ENCODE data around the gene BNIP5.

The BNIP5 gene

GRCh38 chr6:36353411-36353915, 16.8 kb upstream of the BNIP5 start:
- H3K9me2 ChIP-seq (replicated peaks; ENCODE audit: low read depth, low read length), result no peaks in the 10 kb centered on the region
- no peaks in the 10 kb centered on the region for H3K27me3 ChIP-seq (ENCODE audit: insufficient read depth, low read length, poor library complexity, severe bottlenecking)
- no peaks in the 10 kb centered on the region for H3F3A ChIP-seq (ENCODE audit: low read depth)
- no peak overlapping the region for H2AFZ ChIP-seq (ENCODE audit: low read length)
- H3K79me2 ChIP-seq (ENCODE audit: insufficient read depth, low read length), result no peaks in the 10 kb centered on the region
- peaks cover 13% of the 10 kb centered on the region for H3K4me1 ChIP-seq (ENCODE audit: insufficient read depth, low read length, poor library complexity, severe bottlenecking)
- H3K9me3 ChIP-seq (ENCODE audit: insufficient read depth, low read depth, low read length), result no peaks in the 10 kb centered on the region
- H4K20me1 ChIP-seq (ENCODE audit: insufficient read depth, low read length, poor library complexity, severe bottlenecking), result no peaks in the 10 kb centered on the region
- H3K9ac ChIP-seq (ENCODE audit: low read depth, low read length, poor library complexity, severe bottlenecking), result no peak overlapping the region
- no peak overlapping the region for H3K4me3 ChIP-seq (ENCODE audit: low read length, poor library complexity, severe bottlenecking)
- no peak for TF ChIP-seq CTCF (conservative IDR thresholded peaks at IDR 0.05; ENCODE audit: low read length)
- no peak for TF ChIP-seq EZH2phosphoT487 (IDR thresholded peaks at IDR 0.05; ENCODE audit: borderline replicate concordance)
- H3K4me2 ChIP-seq (ENCODE audit: low read depth, low read length, poor library complexity, severe bottlenecking), result no peak overlapping the region
- no peaks in the 10 kb centered on the region for H3K36me3 ChIP-seq (ENCODE audit: insufficient read depth, low read length)

GRCh38 chr6:36352477-36353157, 15.9 kb upstream of the BNIP5 start:
- H3F3A ChIP-seq (ENCODE audit: low read depth), result no peaks in the 10 kb centered on the region
- H3K9me2 ChIP-seq (replicated peaks; ENCODE audit: low read depth, low read length), result no peaks in the 10 kb centered on the region
- H3K4me1 ChIP-seq (ENCODE audit: insufficient read depth, low read length, poor library complexity, severe bottlenecking), result peaks cover 9% of the 10 kb centered on the region
- no peak overlapping the region for H2AFZ ChIP-seq (ENCODE audit: low read length)
- H4K20me1 ChIP-seq (ENCODE audit: insufficient read depth, low read length, poor library complexity, severe bottlenecking), result no peaks in the 10 kb centered on the region
- TF ChIP-seq EZH2phosphoT487 (IDR thresholded peaks at IDR 0.05; ENCODE audit: borderline replicate concordance) (no peak), CTCF (conservative IDR thresholded peaks at IDR 0.05; ENCODE audit: low read length) (no peak)
- no peak overlapping the region for H3K4me3 ChIP-seq (ENCODE audit: low read length, poor library complexity, severe bottlenecking)
- no peaks in the 10 kb centered on the region for H3K9me3 ChIP-seq (ENCODE audit: insufficient read depth, low read depth, low read length)
- no peaks in the 10 kb centered on the region for H3K79me2 ChIP-seq (ENCODE audit: insufficient read depth, low read length)
- H3K27me3 ChIP-seq (ENCODE audit: insufficient read depth, low read length, poor library complexity, severe bottlenecking), result no peaks in the 10 kb centered on the region
- no peak overlapping the region for H3K9ac ChIP-seq (ENCODE audit: low read depth, low read length, poor library complexity, severe bottlenecking)
- no peak overlapping the region for H3K4me2 ChIP-seq (ENCODE audit: low read depth, low read length, poor library complexity, severe bottlenecking)
- no peaks in the 10 kb centered on the region for H3K36me3 ChIP-seq (ENCODE audit: insufficient read depth, low read length)

GRCh38 chr6:36350681-36351571, 14.2 kb upstream of the BNIP5 start:
- Histone ChIP-seq H3K9me2 (replicated peaks; ENCODE audit: low read depth, low read length) (no peaks in the 10 kb centered on the region), H3K36me3 (ENCODE audit: insufficient read depth, low read length) (no peaks in the 10 kb centered on the region), H3K27me3 (ENCODE audit: insufficient read depth, low read length, poor library complexity, severe bottlenecking) (no peaks in the 10 kb centered on the region), H3K4me3 (ENCODE audit: low read length, poor library complexity, severe bottlenecking) (no peak overlapping the region), H3K4me1 (ENCODE audit: insufficient read depth, low read length, poor library complexity, severe bottlenecking) (peaks cover 9% of the 10 kb centered on the region), H3K9ac (ENCODE audit: low read depth, low read length, poor library complexity, severe bottlenecking) (no peak overlapping the region), H3K4me2 (ENCODE audit: low read depth, low read length, poor library complexity, severe bottlenecking) (no peak overlapping the region), H3K79me2 (ENCODE audit: insufficient read depth, low read length) (no peaks in the 10 kb centered on the region), H4K20me1 (ENCODE audit: insufficient read depth, low read length, poor library complexity, severe bottlenecking) (no peaks in the 10 kb centered on the region), H2AFZ (ENCODE audit: low read length) (no peak overlapping the region), H3K9me3 (ENCODE audit: insufficient read depth, low read depth, low read length) (no peaks in the 10 kb centered on the region), H3F3A (ENCODE audit: low read depth) (no peaks in the 10 kb centered on the region)
- TF ChIP-seq EZH2phosphoT487 (IDR thresholded peaks at IDR 0.05; ENCODE audit: borderline replicate concordance), result no peak
- no peak for TF ChIP-seq CTCF (conservative IDR thresholded peaks at IDR 0.05; ENCODE audit: low read length)
